ENCODE results near the gene C1orf50.

The C1orf50 gene

DNA sequence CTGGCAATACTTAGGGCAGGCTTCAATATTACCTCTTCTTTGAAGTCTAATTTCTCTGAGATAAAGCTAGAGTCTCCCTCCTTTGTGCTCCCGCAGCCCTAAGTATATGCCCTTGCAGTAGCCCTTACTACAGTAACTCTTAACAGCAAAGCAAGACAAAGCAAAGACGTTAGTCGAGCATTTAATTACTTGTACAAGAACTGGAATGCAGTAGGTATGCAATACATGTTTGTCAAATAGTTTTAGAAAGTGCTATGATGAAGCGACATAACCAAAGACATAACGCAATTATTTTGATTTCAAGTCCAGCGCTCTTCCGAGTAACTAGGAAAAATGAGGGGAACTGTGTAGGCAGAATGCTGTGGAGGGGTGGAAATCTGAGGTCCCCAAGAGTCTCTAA, 1.8 kb upstream of the C1orf50 start:
- no peak for DNase-seq

DNA sequence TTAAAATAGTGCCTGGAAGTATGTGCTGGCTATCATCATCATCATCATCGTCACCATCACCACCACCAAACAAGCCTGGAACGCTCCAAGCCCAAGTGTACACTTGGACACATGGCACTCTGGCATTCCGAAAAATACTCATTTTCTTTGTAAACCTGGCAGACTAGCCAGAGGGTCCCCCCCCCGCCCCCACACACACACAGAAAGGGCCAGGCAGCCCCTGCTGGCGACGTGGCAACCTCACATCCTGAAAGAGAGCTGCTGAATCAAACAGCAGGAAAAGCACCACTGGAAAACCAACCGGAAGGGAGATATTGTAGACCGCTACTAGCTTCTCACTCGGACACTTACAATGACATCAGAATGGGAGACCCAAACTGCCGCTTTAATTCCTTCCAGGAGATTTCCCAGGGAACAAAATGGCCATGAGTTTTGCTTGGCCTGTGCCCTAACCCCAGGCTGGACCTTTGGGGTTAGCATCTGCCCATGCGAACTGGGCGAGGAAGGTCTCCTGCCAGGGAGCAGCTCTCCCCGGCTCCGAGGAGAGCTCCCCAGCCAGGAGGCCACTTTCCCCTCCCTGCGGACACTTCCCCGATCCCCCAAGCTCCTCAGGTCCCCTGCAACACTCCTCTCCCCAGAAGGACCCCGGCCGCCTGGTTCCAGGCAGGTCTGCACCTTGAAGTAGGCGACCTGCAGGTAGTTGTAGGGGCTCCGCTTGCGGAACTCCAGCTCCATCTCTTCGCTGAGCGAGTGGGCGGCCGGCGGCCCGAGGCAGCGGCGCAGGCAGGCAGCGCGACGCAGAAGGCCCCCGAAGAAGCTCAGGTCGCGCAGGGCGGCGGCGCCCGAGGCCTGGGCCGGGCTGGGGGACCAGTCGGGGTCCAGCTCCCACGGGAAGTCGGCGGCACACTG, 963 bp upstream of the C1orf50 start:
- no peak for DNase-seq

DNA sequence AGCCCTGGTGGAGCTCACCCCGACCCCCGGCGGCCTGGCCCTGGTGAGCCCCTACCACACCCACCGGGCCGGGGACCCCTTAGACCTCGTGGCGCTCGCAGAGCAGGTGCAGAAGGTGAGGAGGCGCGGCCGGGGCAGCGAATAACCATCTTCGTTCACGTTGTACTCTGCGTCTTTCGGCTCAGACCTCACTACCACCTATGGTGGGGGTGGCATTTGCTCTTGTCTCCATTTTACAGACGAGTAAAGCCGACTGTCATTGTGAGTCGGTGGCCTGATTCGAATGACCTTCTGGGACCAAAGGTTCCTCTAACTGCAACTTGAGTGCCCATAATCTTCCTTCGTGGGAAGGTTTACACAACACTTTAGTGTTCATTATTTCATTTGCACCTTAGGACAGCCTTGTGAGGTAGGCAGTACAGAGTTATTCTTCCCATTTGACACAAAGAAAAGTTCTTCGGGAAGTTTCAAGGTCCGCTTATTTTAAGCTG, 506 bp downstream of the C1orf50 start:
- DNase-seq = peak; percentile 18

DNA sequence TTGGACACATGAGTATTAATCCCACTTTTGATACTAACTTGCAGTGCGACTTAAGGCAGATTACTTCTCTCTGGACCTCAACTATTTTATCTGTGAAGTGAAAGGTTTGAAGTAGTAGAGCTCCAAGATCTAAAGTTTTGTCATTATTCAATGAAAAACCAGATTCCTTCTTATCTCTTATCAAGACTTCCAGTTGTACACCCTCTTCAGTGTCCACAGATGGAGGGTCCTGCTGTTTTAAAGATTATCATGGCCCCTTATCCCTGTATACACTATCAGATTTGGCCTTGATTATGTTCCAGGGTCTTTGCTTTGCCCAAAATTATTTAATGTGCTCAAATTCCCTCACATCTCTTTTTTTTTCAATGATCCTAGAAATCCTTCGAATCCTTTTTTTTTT, 1.1 kb downstream of the C1orf50 start:
- DNase-seq = no peak

DNA sequence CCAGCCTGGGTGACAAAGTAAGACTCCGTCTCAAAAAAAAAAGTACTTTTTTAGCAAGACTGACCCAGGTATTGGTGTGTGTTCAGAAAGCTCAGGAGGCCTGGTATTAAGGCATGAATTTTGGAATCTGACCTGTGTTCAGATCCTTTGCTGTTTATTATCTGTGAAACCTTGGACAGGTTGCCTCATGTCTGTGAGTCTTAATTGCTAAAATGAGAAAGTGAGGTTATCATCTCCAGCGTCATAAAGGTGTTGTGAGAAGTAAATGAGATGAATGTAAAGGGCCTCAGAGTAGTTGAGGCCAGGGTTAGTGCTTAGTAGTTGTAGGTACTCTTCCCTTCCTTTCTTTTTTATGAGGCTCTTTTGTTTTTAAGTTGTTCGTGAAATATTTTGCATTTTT, 2.8 kb downstream of the C1orf50 start:
- DNase-seq = no peak

DNA sequence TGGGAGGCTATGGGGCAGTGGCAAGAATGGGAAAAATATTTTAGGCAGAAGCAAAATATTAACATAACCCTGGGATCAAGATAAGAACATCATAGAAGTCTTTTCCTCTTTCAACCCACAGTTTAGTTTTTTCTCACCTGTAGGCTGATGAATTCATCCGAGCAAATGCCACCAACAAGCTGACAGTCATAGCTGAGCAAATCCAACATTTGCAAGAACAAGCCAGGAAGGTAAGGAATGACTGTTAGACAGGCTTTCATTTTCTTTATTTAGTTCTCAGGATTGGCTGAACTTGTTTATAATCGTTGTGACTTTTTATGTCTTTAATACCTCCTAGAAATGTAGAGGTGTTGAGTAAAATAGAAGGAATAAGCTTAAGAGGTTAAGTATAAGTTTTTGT, 6.4 kb downstream of the C1orf50 start:
- DNase-seq = no peak

DNA sequence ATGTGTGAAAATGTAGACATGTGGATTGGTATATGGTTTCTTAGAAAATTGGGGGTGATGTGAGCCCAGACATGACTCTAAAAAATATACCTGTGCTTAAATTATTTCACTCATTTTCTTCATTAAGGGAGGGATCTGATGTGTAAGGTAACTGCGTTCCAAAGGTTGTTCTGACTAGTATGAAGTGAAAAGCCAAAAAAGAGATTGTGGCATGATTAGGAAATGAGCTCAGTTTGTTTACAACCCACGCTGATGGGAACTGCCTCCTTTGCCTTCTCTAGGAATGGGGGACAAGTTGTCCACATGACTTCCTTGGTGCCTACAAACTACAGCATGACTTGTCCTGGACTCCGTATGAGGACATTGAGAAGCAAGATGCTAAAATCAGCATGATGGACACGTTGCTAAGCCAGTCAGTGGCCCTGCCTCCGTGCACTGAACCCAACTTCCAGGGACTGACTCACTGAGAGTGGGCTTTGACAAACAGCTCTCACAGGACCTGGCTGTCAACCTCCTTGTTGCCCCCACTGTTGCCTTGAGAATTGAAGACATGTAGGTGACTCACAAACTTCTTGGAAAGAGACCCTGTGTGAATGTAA, 8.0 kb downstream of the C1orf50 start:
- no peak for DNase-seq

DNA sequence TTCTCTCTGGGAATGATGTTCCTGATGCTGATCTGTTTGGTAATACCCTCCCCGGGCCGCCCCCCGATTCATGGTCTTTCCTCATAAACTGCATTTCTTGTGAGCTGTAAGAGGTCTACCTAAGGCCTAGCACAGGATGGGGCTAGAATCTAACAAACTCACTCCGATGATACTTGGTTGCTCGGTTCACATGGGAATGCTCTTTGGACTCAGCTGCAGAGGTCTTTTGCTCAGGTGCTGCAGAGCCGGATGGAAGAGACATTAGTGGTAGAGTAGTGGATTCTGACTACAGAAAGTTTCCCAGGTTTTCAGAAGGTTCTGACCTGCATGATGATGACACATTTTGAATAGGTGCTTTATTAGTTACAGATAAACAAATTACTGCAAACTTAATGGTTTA, 9.5 kb downstream of the C1orf50 start:
- DNase-seq = no peak

DNA sequence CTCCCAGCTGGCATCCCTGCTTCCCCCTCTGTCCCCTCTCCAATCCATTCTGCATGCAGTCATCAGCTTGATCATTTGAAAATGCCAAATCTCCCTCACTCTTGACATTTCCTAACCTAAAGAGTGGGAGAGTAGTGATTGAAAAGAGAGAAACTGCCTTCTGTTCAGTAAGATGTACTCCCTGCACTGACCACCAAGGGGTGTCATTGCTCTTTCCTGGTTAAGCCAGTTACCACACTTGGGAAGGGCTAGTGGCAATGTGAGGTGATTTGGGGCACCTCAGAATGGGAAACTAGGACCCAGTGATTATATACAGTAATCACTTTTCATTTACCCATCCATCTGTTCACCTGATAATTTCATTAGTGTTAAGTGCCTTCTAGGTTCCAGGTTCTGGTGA, 10.8 kb downstream of the C1orf50 start:
- DNase-seq = peak; percentile 30

DNA sequence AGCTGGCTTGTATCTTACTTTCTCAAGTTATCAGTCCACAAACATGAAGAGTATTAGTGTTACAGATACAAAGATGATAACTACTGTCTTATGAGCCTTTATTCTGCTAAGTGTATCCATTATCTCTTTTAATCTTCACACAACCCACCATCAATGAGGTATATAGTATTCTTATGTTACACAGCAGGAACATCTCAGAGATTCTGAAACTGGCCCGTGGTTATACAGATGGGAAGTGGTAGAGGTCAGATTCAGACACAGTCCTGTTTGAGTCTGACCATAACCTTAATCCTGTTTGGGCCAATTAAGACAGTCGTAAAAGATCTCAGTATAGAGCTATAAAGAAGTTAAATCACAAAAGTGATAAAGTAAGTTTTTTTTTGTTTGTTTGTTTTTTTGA, 12.7 kb downstream of the C1orf50 start:
- no peak for DNase-seq

DNA sequence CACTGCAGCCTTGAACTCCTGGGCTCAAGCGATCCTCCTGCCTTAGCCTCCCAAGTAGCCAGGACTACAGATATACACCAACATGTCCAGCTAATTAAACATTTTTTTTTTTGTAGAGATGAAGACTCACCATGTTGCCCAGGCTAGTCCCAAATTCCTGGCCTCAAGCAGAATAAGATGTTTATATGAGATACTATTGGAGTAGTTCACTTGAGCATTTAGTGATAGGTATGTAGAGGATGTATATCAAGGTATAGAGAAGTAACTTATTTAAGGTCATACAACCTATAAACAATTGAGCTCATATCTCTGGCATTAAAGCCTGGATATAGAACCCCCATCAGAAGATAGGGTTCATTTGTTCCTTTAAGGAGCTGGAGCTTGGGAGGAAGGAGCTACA, 13.1 kb downstream of the C1orf50 start:
- DNase-seq = no peak

DNA sequence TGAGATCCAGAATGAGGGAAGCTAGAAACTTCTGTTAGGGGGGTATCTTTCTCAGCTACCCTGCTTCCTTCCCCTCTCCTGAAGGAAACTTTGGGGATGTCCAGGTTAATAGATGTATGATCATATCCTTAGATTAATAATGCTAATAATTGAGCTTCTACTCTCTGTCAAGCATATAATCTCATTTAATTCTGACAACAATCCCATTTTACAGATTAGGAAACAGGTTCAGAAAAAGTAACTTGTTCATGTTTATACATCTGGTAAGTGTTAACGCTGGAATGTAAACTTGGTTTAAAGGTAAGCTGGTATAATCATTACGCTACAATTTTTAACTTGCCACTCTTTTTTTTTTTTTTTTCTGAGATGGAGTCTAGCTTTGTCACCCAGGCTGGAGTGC, 16.0 kb downstream of the C1orf50 start:
- no peak for DNase-seq

DNA sequence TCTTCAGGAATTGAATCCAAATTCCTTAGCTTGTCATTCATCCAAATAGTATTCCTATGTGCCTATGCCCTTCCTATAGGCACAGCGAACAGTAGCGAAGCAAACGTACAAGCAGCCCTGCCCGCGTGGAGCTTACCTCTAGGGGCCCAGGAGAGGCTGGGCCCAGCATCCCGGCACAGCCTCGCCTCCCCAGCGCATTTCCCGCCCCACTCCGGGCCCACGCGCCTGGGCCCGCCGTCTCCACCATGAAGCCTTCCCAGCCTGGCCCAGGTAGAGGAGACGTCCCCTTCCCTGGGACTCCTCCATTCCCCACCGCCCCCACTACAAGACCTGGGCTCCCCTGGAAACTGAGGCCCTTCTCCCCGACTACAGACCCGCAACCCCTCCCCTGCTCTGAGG, 17.5 kb downstream of the C1orf50 start:
- no peak for DNase-seq

DNA sequence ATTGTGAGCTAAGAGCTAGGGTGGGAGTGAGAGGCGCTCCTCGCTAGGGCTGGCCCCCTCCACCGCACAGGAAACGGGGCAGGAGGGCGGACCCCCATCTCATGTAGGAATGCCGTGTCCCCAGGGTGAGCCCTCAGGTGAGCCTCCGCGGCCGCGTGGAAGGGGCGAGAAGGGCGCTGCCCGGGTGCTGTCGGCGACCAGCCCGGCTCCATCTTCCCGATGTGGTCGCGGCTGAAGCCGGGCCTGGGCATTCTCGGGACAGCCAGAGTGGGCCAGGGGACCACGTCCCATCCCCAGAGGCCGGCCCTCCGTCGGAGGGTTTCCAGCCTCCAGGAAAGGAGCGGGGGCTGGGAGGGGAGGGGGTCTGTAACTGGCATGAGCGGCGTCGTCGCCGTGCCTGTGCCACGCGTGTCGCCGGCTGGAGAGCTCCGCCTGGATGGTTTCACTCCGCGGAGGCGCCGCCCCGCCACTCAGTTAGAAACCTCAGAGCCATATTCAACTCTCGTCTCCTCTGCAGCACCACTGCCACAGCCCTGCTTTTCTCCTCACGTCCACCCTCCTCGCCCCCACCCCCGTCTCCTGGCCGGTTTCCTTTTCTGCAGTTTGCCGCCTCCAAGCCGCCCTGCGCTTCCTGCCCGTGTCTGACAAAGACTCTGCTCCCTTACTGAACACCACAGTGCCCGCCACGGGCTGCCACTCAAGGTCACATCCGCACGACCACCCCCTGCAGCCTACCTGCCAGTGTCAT, 18.1 kb downstream of the C1orf50 start, which contains the start of gene TMEM269:
TMEM269 (plus strand) TSS at position 46 of the 748 bp plus-strand sequence. CDS start 4,903 bp downstream, outside the sequence.
- DNase-seq = peak; percentile 24

DNA sequence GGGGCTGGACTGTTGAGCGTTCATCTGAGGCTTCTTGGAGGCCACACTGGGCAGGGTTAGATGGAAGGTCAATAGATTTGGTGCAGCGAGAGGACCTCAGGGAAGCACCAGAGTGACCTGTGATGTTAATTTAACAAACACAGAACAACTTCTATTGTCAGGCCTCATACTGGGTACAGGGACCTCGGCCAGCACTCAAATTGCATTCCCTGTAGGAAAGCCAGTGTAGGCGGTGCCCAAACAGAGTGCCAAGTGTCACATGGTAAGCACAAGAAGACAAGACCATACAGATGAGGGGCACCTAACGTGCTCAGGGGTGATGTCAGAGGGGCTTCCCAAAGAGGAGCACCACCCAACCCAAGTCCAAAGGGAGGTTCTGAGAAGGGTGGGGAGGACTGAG, 19.0 kb downstream of the C1orf50 start:
- no peak for DNase-seq

DNA sequence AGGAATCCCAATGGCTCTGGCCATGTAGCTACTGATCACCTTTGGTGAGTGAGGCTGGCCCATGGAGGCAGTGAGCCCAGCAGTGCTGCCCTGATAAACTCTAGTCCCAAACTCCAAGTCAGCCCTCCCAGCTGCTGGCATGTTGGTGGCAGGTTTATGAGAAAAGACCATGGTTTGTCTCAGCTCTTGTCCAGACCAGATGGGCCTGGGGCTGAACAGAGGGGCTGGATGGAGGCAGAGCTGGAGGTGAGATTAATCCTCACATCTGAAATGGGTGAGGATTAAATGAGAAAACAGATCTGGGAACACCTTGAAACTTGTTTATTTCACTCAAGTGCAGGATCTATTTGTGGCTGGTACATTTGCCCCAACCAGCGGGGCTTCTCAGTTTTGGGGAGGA, 21.0 kb downstream of the C1orf50 start:
- no peak for DNase-seq

DNA sequence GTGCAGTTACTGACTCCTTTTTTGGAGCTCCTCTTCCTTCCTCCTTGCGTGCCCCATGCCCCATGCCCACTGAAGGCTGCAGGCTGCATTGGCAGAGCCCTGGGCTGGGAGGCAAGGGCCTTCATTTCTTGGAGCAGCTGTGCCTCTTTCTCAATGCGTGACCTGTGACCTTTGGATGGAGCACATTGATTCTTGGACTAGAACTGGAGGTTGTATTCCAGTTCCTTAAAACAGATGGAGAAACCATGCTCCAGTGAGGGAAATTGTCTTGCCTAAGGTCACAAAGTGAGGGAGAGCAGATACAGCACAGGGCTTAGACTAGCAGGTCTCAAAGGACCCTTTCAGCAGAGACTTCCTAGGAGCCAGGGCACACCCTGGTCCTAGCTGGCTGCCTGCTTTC, 26.8 kb downstream of the C1orf50 start:
- DNase-seq = no peak

DNA sequence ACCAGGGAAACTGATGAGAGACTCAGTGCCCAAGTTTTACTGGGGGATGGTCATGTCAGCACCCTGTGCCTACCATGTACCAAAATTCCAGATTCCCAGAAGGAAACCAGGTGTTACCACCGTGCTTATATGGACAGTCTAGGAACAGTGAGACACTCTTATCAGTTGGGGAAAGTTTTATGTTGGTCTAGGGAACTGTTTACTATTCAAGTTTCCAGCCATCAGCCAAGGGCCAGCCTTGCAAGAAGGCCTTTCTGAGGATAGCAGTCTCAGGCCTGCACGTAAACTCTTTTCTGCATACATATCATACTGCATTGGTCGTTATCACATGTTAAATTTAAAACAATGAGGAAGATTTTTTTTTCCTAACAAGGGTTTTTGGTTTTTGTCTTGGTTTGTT, 30.4 kb downstream of the C1orf50 start:
- no peak for DNase-seq

DNA sequence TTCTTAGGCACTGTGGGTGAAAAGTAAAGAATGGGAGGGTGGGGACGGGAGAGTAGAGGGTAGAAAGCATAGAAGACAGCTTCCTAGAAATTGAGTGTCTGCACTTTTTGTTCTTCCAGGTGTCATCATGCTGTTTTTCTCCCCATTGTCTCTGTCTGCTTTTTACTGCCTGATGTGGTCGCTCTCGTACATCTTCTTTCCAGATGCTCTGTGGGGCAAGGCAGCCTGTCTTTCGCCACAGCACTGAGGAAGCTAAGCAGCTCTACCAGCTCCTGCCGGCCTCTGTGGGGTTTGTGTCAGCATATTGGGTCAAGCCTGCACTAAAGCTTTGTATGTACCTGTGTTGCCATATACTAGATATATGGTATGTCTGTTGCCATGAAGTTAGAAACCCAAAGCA, 30.9 kb downstream of the C1orf50 start:
- DNase-seq = no peak

DNA sequence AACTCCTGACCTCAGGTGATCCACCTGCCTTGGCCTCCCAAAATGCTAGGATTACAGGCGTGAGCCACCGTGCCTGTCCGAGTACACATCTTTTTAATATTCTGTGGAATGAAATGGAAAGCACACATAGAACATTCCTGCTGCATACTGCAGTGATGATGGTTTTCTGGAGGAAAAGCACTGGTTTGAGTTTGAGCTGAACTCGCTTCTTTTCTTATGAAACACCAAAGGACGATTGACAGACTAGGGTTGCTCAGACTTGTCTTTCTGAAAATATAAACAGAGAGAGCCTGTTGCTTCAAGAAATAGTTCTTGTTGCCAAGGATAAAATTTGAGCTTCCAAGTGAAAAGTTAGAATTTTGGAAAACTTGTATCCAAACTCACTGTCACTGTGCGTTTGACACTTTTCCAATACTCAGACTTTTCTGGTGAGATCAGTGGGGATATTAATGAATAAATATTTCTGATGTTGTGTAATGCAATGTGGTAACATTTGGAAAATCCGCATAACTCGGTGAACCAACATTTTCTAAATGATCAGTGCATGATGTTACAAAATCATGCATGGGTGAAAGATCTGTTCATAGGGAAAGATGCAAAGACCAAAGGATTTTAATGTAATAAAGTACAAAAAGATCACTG, 34.9 kb downstream of the C1orf50 start:
- no peak for DNase-seq

DNA sequence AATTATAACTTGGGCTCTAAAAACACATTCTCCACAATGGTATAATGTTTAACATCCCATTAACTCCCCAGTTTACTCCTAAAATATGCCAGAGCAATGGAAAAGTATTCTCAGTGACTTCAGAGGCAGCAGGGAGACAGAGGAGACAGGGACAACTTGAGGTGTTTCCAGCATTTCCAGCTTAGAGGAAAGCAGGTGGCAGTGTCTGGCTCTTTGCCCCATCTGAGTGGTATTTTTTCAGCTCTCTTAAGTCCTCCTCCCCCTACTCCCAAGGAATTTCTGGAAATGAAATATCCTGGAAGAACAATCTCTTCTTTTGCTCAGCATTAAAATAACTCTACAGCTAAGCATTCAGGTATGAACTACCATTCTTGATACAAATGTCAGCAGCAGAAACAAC, 39.1 kb downstream of the C1orf50 start:
- DNase-seq = no peak

DNA sequence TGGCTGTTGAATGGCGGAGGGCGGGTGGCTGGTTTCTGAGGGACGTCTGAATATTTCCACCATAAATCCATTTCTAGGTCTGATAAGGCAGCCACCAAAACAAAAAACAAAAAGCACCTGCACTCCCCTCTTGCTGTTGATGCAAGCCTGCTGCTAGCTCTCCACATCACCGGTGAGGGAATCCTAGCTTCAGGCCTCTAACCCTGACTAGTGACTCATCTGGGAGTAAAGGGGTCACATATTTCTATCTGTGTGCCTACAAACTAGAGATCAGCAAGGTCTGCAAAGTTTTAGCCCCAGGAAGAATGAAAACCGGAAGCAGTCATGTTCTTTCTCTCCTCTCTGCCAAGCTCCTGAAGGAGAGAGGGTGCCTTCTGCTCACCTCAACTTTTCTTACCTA, 39.5 kb downstream of the C1orf50 start:
- DNase-seq = no peak

DNA sequence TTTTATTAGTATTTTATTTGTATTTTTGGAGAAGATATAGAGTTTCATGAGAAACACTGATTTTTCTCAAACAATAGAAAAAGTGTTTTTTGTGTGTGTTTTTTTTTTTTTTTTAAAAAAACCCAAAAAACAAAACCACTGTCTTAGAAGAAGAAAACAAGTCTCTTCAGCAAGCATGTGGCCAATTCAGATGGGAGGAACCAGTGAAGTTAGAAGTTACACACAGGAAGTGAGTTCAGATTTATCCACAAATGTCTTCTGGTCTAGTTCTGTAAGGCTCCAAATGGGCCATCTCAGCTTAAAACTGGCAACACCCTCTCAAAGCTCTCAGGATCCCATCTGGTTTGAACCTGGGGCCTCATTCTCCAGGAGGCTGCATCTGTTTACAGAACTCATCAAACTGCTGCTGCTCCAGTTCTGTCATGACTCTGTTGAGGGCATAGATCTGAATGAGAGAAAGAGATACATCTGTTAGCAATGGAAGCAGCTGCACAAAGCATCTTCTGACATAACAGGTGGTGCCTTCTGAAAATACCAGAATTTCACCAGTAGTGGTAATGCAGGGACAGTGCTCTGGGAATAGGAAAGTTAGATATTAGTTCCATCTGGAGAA, 40.1 kb downstream of the C1orf50 start:
- no peak for DNase-seq
